IPS DF 19.7 (cell line): ENCODE data around the gene PRSS36.
"Not testable (repeated sequence)": the region's sequence is repeated elsewhere in the genome, so short reads cannot be mapped to it uniquely, and the experiment has no call there.

Experiments
- DNase-seq: peaks from one replicate; pipeline ENCODE4 v3.0.0-alpha.2; 2013; ENCODE audit warnings: low read depth, low spot score

The PRSS36 gene

DNA sequence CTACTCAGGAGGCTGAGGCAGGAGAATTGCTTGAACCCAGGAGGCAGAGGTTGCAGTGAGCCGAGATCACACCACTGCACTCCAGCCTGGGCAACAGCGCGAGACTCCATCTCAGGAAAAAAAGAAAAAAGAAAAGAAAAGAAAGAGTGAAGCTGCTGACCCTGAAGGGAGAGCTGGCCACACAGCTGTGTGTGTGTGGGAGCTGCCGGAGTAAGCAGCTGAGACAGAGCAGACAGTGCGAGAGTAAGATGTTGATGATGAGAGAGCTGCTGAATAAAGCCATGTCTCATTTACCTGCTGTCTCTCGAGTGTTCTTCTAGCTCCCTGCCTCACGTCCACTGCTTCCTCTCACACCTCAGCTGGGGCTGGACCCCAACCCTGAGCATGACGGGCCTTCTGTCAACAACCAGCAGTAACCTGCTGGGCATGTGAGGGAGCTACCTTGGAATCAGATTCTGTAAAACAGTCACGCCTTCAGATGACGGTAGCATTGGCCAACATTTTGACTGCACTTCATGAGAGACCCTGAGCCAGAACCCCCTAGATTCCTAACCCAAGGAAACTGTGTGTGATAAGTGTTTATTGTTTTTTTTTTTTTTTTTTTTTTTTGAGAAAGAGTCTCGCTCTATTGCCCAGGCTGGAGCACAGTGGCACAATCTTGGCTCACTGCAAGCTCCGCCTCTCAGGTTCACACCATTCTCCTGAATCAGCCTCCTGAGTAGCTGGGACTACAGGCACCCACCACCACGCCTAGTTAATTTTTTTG, 48.8 kb downstream of the PRSS36 start:
- not testable (repeated sequence) for DNase-seq

- no peak for DNase-seq
These were observed 49.8 kb downstream of the PRSS36 start for GRCh38 chr16:31099860-31100638.

- peak; percentile 94 for DNase-seq
These were observed 55.3 kb downstream of the PRSS36 start, which contains the start of gene VKORC1 for GRCh38 chr16:31094424-31095120. Gene VKORC1, minus strand, starts transcription at chr16:31094797. Its CDS starts 68 bp downstream, at chr16:31094729.

GRCh38 chr16:31094088-31094423, 55.8 kb downstream of the PRSS36 start:
- no peak for DNase-seq

DNA sequence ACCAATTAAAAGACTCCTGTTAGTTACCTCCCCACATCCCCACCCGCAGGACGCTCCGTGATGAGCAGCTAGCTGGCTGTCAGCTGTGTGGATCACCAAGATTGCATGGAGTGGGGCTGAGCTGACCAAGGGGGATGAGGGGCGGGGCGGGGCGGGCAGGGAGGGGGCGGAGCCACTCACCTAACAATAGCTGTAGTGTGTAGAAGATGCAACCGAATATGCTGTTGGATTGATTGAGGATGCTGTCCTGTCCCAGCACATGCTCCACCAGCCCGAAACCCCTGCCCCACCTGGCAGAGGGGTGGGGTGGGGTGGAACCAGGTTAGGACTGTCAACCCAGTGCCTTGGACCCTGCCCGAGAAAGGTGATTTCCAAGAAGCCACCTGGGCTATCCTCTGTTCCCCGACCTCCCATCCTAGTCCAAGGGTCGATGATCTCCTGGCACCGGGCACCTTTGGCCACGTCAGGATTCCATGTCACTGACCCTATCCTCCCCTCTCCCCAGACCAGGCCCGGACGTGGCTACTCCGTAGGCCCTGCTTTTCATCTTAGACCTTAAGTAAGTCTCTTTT, 56.6 kb downstream of the PRSS36 start:
- DNase-seq = no peak

- DNase-seq = no peak
These were observed 57.5 kb downstream of the PRSS36 start for GRCh38 chr16:31092330-31092729.

- DNase-seq = no peak
These were observed 59.3 kb downstream of the PRSS36 start for GRCh38 chr16:31090540-31090939.

GRCh38 chr16:31089199-31089598, 60.7 kb downstream of the PRSS36 start:
- DNase-seq = no peak
